SK-N-MC (cell line): ENCODE data around the gene DNAH8.

Source experiments
- EZH2 ChIP-seq: fragments of 200-600 bp; sonication (generic); IDR thresholded peaks from one replicate; pipeline ENCODE4 v1.6.1; 2017; ENCODE audit warnings: antibody characterized with exemption
- POLR2AphosphoS5 ChIP-seq: IDR thresholded peaks from 2 replicates; pipeline ENCODE4 v1.6.1; 2012; ENCODE audit warnings: mild to moderate bottlenecking, low read depth, low read length, borderline replicate concordance

DNA sequence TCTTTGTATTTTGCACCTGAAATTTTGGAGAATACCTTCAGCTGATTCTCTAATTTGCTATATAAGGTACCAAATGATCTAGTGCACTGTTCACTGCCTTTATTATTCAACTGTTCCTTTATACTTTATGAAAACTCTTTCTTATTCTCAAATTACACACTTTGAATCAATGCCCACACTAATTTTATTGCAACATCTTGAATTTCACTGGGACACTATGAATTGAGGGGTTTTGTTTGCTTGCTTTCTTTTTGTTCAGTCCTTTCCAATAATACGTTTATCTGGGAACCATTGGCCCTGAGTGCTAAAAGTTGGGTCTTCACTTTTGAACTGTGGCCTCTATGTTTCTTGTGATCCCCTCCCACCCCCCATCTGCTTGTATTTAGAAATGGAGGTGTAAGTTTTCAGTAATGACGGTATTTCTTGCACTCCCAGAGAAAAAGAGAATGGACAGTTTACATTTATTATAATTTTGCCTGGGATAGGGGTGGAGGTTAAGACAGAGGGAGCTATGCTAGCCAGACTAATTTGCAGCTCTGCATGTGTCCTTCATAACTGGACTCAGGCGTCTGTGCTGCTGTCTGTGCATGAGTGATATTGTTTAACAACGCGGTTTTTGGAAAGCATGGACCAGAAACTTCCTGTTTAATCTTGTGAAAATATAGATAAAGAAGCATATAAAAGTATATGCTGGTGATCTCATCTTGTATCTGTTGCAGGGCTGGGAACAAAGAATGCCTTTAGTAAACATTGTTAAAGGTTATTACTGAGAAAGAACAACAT, 98.1 kb downstream of the DNAH8 start:
- TF ChIP-seq EZH2 (no peak), POLR2AphosphoS5 (no peak)
